ENCODE results near the gene PANK1.
"Not testable (repeated sequence)": the region's sequence is repeated elsewhere in the genome, so short reads cannot be mapped to it uniquely, and the experiment has no call there.

The PANK1 gene

DNA sequence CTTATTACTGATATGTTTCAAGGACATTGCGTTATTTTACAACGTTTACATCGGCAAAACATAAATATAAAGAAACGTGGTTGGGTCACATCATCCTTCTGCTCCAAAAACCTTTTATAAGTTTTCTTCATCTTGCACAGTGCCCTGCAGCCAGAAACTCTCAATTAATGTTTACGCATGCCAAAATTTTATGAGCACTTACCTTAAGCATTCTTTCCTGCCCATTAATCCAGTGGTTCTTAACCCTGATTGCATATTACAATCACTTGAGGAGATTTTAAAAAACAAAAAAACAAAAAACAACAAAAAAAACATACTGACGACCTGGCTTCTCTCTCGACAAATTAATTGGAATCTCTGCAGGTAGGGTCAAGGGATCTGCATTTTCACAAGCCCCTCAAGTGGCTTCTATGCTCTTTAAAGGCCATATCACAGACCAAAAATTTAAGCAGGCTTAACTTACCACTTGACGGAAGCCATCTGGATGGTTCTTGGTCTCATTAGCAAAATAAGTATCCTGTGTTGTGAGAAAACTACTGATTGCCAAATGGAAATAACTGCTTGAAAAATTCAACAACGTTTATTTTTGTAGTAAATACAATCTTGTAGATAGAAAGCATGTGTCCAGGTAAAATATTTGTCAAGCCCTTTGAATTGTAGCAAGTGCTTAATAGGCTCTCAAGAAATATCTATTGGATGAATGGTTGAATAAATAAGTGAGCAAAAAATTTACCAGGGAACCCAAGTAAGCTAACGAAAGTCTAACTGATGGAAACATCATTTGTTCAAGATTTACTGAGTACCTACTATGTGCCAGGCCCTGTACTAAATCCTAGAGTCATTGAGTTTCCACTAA is 78.7 kb downstream of the PANK1 start:
- no peak for DNase-seq

GRCh38 chr10:89565180-89565579 is 79.9 kb downstream of the PANK1 start:
- DNase-seq, result no peak

- DNase-seq, result no peak
Observed at GRCh38 chr10:89563861-89564478, 81.1 kb downstream of the PANK1 start.

DNA sequence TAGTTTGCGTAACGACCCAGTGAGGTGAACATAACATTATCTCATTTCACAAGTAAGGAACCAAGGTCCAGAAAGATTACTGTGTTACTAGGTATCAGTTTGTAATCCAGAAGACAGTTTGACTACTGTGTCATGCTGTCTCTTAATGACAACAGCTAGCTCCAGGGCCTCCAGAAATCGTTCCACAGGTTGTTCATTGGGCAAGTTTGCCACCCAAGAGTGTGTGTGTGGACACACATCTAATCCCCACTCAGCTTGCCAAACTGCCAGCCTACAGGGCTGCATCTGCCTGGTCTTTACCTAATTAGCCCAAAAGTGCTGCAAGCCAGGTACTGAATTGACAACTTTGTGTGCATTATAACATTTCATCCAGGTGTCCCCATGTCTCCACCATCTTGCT is 81.7 kb downstream of the PANK1 start:
- no peak for DNase-seq

- DNase-seq, result no peak
Observed at GRCh38 chr10:89556600-89556999, 88.4 kb downstream of the PANK1 start.

- DNase-seq, result no peak
Observed at GRCh38 chr10:89555688-89556445, 89.2 kb downstream of the PANK1 start.

DNA sequence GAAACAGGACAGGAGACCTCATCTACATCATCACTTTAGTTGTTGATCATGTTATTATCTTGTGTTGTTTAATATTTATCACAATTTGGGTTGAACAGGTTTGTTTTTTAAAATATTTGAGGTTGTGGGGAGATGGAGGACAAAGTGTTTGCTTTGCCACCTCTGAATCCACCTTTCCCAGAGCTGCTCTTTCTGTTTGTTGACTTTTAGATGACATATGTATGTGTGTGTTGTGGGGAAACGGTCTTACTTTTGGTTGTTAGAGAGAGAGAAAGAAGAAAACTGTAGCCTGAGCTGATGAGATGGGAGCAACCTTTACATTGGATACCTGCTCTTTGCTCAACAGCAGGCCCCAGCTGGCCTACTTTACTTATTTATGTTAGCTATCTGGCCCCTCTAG is 90.6 kb downstream of the PANK1 start:
- no peak for DNase-seq

DNA sequence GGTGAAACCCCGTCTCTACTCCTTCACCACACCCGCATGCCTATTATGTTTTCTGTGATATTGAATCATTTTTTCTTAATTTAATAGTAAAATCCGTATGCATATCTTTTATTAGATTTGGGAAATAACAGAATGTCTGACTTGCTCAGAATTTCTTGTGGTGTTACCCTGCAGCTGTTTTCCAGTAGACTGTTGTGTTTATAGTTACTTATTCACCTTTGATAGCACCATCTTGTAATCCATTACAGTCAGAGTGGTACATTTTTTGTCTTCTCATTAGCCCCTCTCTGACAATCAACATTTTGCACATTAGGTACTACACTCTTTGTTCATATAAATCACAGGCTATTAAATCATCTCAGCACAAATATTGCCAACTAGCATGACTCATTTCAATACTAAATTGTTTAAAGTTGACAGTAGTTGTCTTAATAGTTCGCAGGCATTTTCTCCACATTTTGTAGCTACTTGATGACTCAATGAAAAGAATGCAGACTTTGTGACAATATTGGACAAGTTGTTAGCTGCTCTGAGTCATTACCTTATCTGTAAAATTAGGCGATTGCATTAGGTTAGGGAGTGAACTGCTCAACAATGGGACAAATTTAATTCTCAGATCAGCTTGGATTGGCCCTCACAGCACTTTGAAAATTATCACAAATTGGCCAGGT is 91.8 kb downstream of the PANK1 start:
- no peak for DNase-seq

- no peak for DNase-seq
Observed at GRCh38 chr10:89552213-89552612, 92.8 kb downstream of the PANK1 start.

GRCh38 chr10:89550509-89550908 is 94.5 kb downstream of the PANK1 start:
- no peak for DNase-seq

DNA sequence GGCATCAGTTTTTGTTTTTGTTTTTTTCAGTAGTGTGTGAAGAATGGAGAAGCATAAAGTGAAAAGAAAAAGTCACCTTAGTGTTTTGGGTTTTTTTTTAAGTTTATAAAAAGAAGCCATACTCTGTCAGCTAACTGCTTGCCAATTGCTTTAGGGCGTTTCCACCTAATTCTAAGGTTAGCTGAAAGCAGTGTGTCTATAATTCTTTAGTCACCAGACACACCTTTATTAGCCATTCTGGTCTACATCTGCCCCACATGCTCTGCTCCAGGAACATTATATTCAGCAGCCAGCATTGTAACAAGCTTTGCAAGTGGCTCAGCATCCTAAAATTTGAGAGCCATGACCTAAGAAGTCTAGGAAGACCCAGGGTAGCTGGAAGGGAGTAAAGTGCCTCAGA is 95.5 kb downstream of the PANK1 start:
- no peak for DNase-seq

GRCh38 chr10:89548673-89549072 is 96.4 kb downstream of the PANK1 start:
- no peak for DNase-seq

GRCh38 chr10:89547853-89548513 is 97.1 kb downstream of the PANK1 start:
- no peak for DNase-seq

DNA sequence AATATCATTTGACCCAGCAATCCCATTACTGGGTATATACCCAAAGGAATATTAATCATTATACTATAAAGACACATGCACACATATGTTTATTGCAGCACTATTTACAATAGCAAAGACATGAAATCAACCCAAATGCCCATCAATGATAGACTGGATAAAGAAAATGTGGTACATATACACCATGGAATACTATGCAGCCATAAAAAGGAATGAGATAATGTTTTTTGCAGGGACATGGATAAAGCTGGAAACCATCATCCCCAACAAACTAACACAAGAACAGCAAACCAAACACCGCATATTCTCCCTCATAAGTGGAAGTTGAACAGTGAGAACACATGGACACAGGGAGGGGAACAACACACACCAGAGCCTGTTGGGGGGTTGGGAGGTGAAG is 98.4 kb downstream of the PANK1 start:
- not testable (repeated sequence) for DNase-seq

DNA sequence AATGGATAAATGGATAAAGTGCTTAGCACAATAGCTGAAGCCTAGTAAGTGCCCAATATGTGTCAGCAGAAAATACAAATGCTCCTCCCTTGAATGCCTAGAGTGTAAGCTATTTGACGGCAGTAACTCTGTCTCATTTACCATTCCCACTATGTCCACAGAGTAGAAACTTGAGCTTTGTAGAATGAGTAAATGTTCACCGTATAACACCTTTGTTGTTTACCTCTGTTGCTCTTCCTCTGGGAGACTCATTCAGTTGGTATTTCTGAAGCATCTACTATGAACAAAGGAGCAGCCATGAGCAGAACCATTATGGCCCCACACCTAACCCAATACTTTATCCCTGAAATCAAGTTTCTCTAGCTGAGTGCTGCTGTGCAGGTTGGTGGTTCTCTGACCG is 101.2 kb downstream of the PANK1 start:
- DNase-seq, result no peak

DNA sequence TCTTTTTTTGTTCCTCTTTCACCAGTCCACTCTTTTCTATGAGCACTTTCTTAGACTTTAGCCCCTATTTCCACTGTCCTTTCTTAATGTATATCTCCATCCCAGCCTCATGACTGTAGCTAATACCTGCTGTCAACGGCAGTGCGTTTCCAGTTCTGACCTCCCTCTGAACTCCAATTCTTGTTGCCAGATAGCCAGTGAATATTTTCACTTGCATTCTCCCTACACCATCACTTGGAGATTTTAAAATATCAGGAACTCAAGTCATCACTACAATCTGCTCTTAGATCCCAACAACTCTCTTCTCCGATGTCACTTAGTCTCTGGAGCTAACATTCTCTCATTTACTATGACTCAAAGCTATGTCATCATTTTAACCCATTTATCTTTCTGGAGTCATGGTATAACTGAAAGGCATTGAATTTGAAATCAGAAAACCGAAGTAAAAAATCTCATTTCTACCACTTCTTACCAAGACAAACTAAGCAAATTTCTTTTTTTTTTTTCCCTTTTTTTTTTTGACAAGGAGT is 104.6 kb downstream of the PANK1 start:
- no peak for DNase-seq

DNA sequence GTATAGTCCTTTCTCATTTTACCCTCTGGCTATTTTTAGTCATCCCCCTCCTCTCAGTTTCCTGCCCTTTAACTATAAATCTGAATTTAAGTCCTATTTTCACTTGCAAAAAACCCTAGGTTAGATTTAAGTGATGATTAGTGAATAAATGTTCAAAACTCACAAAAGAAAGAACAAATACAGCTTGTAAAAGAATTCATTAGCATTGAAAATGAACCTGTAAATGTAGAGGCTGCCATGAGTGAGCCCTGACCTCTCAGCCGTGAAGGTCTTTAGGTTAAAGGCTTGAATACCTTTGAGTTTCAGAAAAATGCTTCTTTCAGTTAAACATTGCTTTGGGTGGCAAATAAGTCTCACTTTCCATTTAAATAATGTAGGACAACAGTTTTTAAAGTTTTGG is 107.7 kb downstream of the PANK1 start:
- DNase-seq, result no peak

- DNase-seq, result no peak
Observed at GRCh38 chr10:89536013-89536354, 109.1 kb downstream of the PANK1 start.

GRCh38 chr10:89535171-89536012 is 109.7 kb downstream of the PANK1 start, which contains the start of gene SLC16A12:
SLC16A12 (minus strand) TSS chr10:89535594; CDS start chr10:89462578, 73,016 bp downstream.
- no peak for DNase-seq

DNA sequence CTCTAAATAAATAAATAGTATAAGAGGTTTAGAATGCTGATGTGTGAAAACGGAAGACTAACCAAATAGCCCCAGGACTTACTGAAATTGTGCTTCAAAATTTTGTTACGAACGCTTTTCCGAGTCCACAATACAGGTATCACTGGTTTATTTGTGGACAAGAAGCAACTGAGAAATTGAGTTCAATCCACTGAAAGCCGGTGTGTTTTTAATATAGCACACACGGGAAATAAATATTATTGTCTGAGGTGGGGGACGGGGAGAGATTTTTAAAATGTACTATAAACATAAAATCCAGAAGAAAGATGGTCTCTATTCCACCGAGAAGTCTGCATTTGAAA is 110.2 kb downstream of the PANK1 start:
- DNase-seq, result no peak
